IMR-90 (cell line): Measurements from ENCODE around the gene PGGHG. TPM values are rescaled to one million over a fixed set of nuclear protein-coding genes. Genes with fewer than 3 reads are reported as not detected.

ENCODE experiments used
- ATAC-seq: fragments of 200-7000 bp; cut with Tn5 transposase; 2 replicates; pipeline ENCODE4 v1.9.1; 2020; ENCODE audit warnings: low read depth, mild to moderate bottlenecking, moderate library complexity
- BruUV-seq: library from RNA; stranded (reverse); fragments of 400-500 nt; replicated peaks from 2 replicates; lab custom pipeline; 2021; lab: Mats Ljungman, UMichigan
- CTCF ChIA-PET: fragments of 300-600 bp; formaldehyde crosslinking; extraction: SDS; loops from one replicate; lab custom pipeline; 2021; ENCODE audit warnings: antibody characterized with exemption; lab: Yijun Ruan, JAX
- POLR2A ChIA-PET: fragments of 300-600 bp; sonication (Branson Sonifier 250); formaldehyde crosslinking; loops from one replicate; lab custom pipeline; 2022; ENCODE audit warnings: antibody characterized with exemption; ENCODE audit not compliant: unreplicated experiment; lab: Charles Lee
- DNase-seq: peaks from one replicate; pipeline ENCODE4 v3.0.0; 2013
- H2AFZ ChIP-seq: replicated peaks from 2 replicates; pipeline ENCODE3; 2013; ENCODE audit warnings: low read length, mild to moderate bottlenecking; ENCODE audit not compliant: poor library complexity
- H2AK5ac ChIP-seq: 2 replicates; pipeline ENCODE4 v1.6.1; 2013; ENCODE audit warnings: low read depth, low read length, inconsistent platforms
- H2AK9ac ChIP-seq: replicated peaks from 2 replicates; pipeline ENCODE3; 2013; ENCODE audit warnings: mild to moderate bottlenecking, low read depth, low read length, moderate library complexity; ENCODE audit not compliant: poor library complexity
- H2BK120ac ChIP-seq: 2 replicates; pipeline ENCODE4 v1.6.1; 2013; ENCODE audit warnings: low read depth, low read length, inconsistent platforms
- H2BK15ac ChIP-seq: 3 replicates; pipeline ENCODE4 v1.6.1; 2013; ENCODE audit warnings: low read depth, low read length, inconsistent platforms
- H2BK20ac ChIP-seq: 2 replicates; pipeline ENCODE4 v1.6.1; 2013; ENCODE audit warnings: low read depth, mild to moderate bottlenecking, inconsistent platforms, low read length, moderate library complexity
- H2BK5ac ChIP-seq: 2 replicates; pipeline ENCODE4 v1.6.1; 2013; ENCODE audit warnings: mild to moderate bottlenecking, low read depth, low read length, inconsistent platforms; ENCODE audit not compliant: poor library complexity, severe bottlenecking
- H3K14ac ChIP-seq: replicated peaks from 2 replicates; pipeline ENCODE4 v1.6.1; 2013; ENCODE audit warnings: low read depth, low read length, inconsistent platforms
- H3K18ac ChIP-seq: 2 replicates; pipeline ENCODE4 v1.6.1; 2013; ENCODE audit warnings: low read depth, low read length, control low read depth
- H3K23ac ChIP-seq: 2 replicates; pipeline ENCODE4 v1.6.1; 2013; ENCODE audit warnings: low read depth, low read length, inconsistent platforms
- H3K27ac ChIP-seq: 2 replicates; pipeline ENCODE4 v1.5.1; 2013; ENCODE audit warnings: mild to moderate bottlenecking, control low read depth, low read length; ENCODE audit not compliant: insufficient read depth
- H3K27me3 ChIP-seq: 2 replicates; pipeline ENCODE4 v1.6.1; 2013; ENCODE audit warnings: low read length; ENCODE audit not compliant: control insufficient read depth, insufficient read depth
- H3K36me3 ChIP-seq: 2 replicates; pipeline ENCODE4 v1.6.1; 2013; ENCODE audit warnings: low read length, mixed read lengths; ENCODE audit not compliant: control insufficient read depth, insufficient read depth
- H3K4ac ChIP-seq: 2 replicates; pipeline ENCODE4 v1.6.1; 2013; ENCODE audit warnings: low read depth, low read length, inconsistent platforms
- H3K4me1 ChIP-seq: 2 replicates; pipeline ENCODE4 v1.6.1; 2013; ENCODE audit warnings: low read length, mixed read lengths; ENCODE audit not compliant: control insufficient read depth, insufficient read depth
- H3K4me2 ChIP-seq: 2 replicates; pipeline ENCODE4 v1.6.1; 2013; ENCODE audit warnings: low read depth, mild to moderate bottlenecking, control low read depth, low read length, moderate library complexity
- H3K4me3 ChIP-seq: 2 replicates; pipeline ENCODE4 v1.5.1; 2013; ENCODE audit warnings: low read depth, mild to moderate bottlenecking, control low read depth, low read length, moderate library complexity; ENCODE audit not compliant: insufficient read depth
- H3K56ac ChIP-seq: 2 replicates; pipeline ENCODE4 v1.6.1; 2013; ENCODE audit warnings: low read length, inconsistent platforms; ENCODE audit not compliant: insufficient read depth; ENCODE audit errors: extremely low read depth
- H3K79me1 ChIP-seq, 2 experiments: 2 replicates each; pipeline ENCODE4 v1.6.1; 2013; ENCODE audit warnings: low read length in 2 of 2, inconsistent platforms in 1 of 2, low read depth in 1 of 2
- H3K9ac ChIP-seq: 2 replicates; pipeline ENCODE4 v1.6.1; 2013; ENCODE audit warnings: low read depth, low read length, control low read depth
- H3K9me1 ChIP-seq: 2 replicates; pipeline ENCODE4 v1.6.1; 2013; ENCODE audit warnings: low read length, inconsistent platforms; ENCODE audit not compliant: insufficient read depth
- H3K9me3 ChIP-seq: 2 replicates; pipeline ENCODE4 v1.6.1; 2013; ENCODE audit warnings: low read length; ENCODE audit not compliant: control insufficient read depth, insufficient read depth
- H4K20me1 ChIP-seq: 2 replicates; pipeline ENCODE4 v1.6.1; 2013; ENCODE audit warnings: low read length, inconsistent platforms; ENCODE audit not compliant: insufficient read depth
- H4K5ac ChIP-seq: 2 replicates; pipeline ENCODE4 v1.6.1; 2013; ENCODE audit warnings: mild to moderate bottlenecking, low read depth, low read length, control low read depth
- H4K8ac ChIP-seq, 2 experiments: 2 replicates each; pipeline ENCODE4 v1.6.1; 2013; ENCODE audit warnings: low read depth in 2 of 2, low read length in 2 of 2, control low read depth in 1 of 2, inconsistent platforms in 1 of 2
- H4K91ac ChIP-seq: 2 replicates; pipeline ENCODE4 v1.6.1; 2013; ENCODE audit warnings: low read depth, low read length, inconsistent platforms; ENCODE audit not compliant: insufficient read depth
- BHLHE40 ChIP-seq: fragments of 150-350 bp; IDR thresholded peaks from 2 replicates; pipeline ENCODE4 v1.6.1; 2016; ENCODE audit warnings: mild to moderate bottlenecking, low read depth, low read length
- CEBPB ChIP-seq: IDR thresholded peaks from 2 replicates; pipeline ENCODE4 v1.6.1; 2012; ENCODE audit warnings: low read depth, low read length, improper control_type of control experiment
- CHD1 ChIP-seq: IDR thresholded peaks from 2 replicates; pipeline ENCODE4 v1.6.1; 2012; ENCODE audit warnings: low read depth, low read length, improper control_type of control experiment
- FOS ChIP-seq: fragments of 150-350 bp; IDR thresholded peaks from 2 replicates; pipeline ENCODE4 v1.6.1; 2016; ENCODE audit warnings: low read depth, low read length
- MAFK ChIP-seq: IDR thresholded peaks from 2 replicates; pipeline ENCODE4 v1.6.1; 2012; ENCODE audit warnings: low read depth, low read length, improper control_type of control experiment
- MAZ ChIP-seq: IDR thresholded peaks from 2 replicates; pipeline ENCODE4 v1.6.1; 2012; ENCODE audit warnings: low read depth, mild to moderate bottlenecking, low read length, improper control_type of control experiment, moderate library complexity, borderline replicate concordance
- MXI1 ChIP-seq: IDR thresholded peaks from 2 replicates; pipeline ENCODE4 v1.6.1; 2012; ENCODE audit warnings: low read depth, mild to moderate bottlenecking, low read length, moderate library complexity, borderline replicate concordance
- NFE2L2 ChIP-seq: fragments of 150-350 bp; IDR thresholded peaks from 2 replicates; pipeline ENCODE4 v1.6.1; 2016; ENCODE audit warnings: low read depth, mild to moderate bottlenecking, low read length
- POLR2A ChIP-seq: IDR thresholded peaks from 2 replicates; pipeline ENCODE4 v1.6.1; 2012; ENCODE audit warnings: mild to moderate bottlenecking, low read depth, low read length
- RAD21 ChIP-seq: IDR thresholded peaks from 2 replicates; pipeline ENCODE4 v1.6.1; 2012; ENCODE audit warnings: low read length, improper control_type of control experiment
- RCOR1 ChIP-seq: IDR thresholded peaks from 2 replicates; pipeline ENCODE4 v1.6.1; 2012; ENCODE audit warnings: mild to moderate bottlenecking, low read length, improper control_type of control experiment; ENCODE audit not compliant: insufficient replicate concordance
- WGBS, 2 experiments: methylation state at CpG; one replicate each; pipeline versions ENCODE4 v1.1.5 to v1.1.7; 2013; ENCODE audit warnings: missing lambda C conversion rate in 2 of 2; ENCODE audit not compliant: insufficient read length in 1 of 2; ENCODE audit errors: extremely low coverage in 2 of 2; 5-methylcytosine and 5-hydroxymethylcytosine counted together
- dilution Hi-C: fragments of 300-500 bp; cut with HindIII; formaldehyde crosslinking; loops from one replicate; pipeline ENCODE4 v1.14.3; 2018; ENCODE audit warnings: low sequenced_read_pairs; ENCODE audit not compliant: unreplicated experiment
- in situ Hi-C: fragments of 300-500 bp; cut with MboI; formaldehyde crosslinking; loops from 3 replicates; pipeline ENCODE4 v1.14.3; 2019; ENCODE audit warnings: low sequenced_read_pairs, inconsistent platforms, mixed read lengths
- intact Hi-C: fragments of 100-400 bp; cut with micrococcal nuclease; formaldehyde crosslinking; loops from 2 replicates; pipeline ENCODE4 v1.10.0; 2022
- polyA plus RNA-seq, 3 experiments: library from polyadenylated mRNA; depleted of rRNA; stranded (reverse); fragments of >200 nt; gene quantifications; 2 replicates each; pipeline ENCODE4 v1.2.3, GENCODE V29; 2012; ENCODE audit warnings: low replicate concordance in 1 of 3
- total RNA-seq: library from RNA; depleted of rRNA; stranded (reverse); fragments of >200 nt; gene quantifications from 2 replicates; pipeline ENCODE4 v1.2.3, GENCODE V29; 2012
- TF ChIP-seq, protein P1 (sequence below): fragments of 150-350 bp; IDR thresholded peaks from 2 replicates; pipeline ENCODE4 v1.6.1; 2016; ENCODE audit warnings: low read depth, mild to moderate bottlenecking, low read length, moderate library complexity, borderline replicate concordance

PGGHG gene
- total and polyA plus RNA-seq, 2 of the 4 experiments (the other 2 are of a cell fraction), result 1.8 to 17.0 TPM

DNA sequence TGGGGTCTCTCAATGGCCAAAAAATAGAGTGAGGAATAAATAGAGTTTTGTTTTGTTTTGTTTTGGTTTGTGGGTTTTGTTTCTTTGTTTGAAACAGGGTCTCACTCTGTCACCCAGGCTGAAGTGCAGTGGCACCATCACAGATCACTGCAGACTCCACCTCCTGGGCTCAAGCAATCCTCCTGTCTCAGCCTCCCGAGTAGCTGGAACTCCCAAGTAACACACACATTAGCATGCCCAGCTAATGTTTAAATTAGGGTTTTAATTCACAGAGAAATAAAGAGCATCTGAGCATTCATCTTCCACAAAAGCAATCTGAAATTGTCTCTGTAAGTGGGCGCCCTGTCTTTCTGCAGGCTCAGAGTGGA lies 40.9 kb downstream of the PGGHG start:
- Histone ChIP-seq H4K8ac (no peak overlapping the region), H2BK15ac (no peak overlapping the region), H3K36me3 (no peaks in the 10 kb centered on the region), H2BK20ac (no peak overlapping the region), H3K4ac (no peak overlapping the region), H3K4me1 (peaks cover 7% of the 10 kb centered on the region), H3K27ac (no peak overlapping the region), H3K4me2 (no peak overlapping the region), H3K9me3 (no peaks in the 10 kb centered on the region), H3K23ac (no peak overlapping the region), H2BK5ac (no peak overlapping the region), H3K56ac (no peak overlapping the region), H2AK9ac (no peak overlapping the region), H2AFZ (no peak overlapping the region), H4K91ac (no peak overlapping the region), H4K5ac (no peak overlapping the region), H2BK120ac (no peak overlapping the region), H3K79me1 (no peaks in the 10 kb centered on the region), H3K4me3 (no peak overlapping the region), H3K14ac (no peak overlapping the region), H3K9me1 (no peaks in the 10 kb centered on the region), H3K27me3 (no peaks in the 10 kb centered on the region), H3K9ac (no peak overlapping the region), H3K18ac (no peak overlapping the region), H4K20me1 (no peaks in the 10 kb centered on the region), H2AK5ac (no peak overlapping the region)
- ATAC-seq (no peak), DNase-seq (no peak)
- intact Hi-C loops (no loop called here), dilution Hi-C loops (no loop called here), in situ Hi-C loops (no loop called here)
- no TSS peak for BruUV-seq
- WGBS, 2 experiments, result 100% methylated on average over 1 of the region's 2 CpGs; no CpG with 5 or more reads in 1 of the 2 experiments
- ChIA-PET CTCF (no interaction called here), POLR2A (no interaction called here)
- TF ChIP-seq FOS (no peak), MAZ (no peak), CEBPB (no peak), POLR2A (no peak), BHLHE40 (no peak), NFE2L2 (no peak), MAFK (no peak), RCOR1 (no peak), CHD1 (no peak), RAD21 (no peak), MXI1 (no peak)
- TF ChIP-seq, protein P1, sequence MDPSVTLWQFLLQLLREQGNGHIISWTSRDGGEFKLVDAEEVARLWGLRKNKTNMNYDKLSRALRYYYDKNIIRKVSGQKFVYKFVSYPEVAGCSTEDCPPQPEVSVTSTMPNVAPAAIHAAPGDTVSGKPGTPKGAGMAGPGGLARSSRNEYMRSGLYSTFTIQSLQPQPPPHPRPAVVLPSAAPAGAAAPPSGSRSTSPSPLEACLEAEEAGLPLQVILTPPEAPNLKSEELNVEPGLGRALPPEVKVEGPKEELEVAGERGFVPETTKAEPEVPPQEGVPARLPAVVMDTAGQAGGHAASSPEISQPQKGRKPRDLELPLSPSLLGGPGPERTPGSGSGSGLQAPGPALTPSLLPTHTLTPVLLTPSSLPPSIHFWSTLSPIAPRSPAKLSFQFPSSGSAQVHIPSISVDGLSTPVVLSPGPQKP, result no peak
